SK-N-SH (cell line): Measurements from ENCODE around the gene PDE9A. TPM values are rescaled to one million over a fixed set of nuclear protein-coding genes. Genes with fewer than 3 reads are reported as not detected.

Experiments used
- CTCF ChIA-PET: fragments of 300-600, 350-600 bp; formaldehyde crosslinking; extraction: SDS; loops from one replicate; lab custom pipeline; 2021; lab: Yijun Ruan, JAX
- POLR2A ChIA-PET: fragments of 350-600 bp; sonication (Branson Sonifier 250); formaldehyde crosslinking; extraction: SDS; loops from one replicate; lab custom pipeline; 2020; ENCODE audit warnings: antibody characterized with exemption, inconsistent platforms; lab: Yijun Ruan, JAX
- DNase-seq: peaks from one replicate; pipeline ENCODE4 v3.0.0; 2012
- H2AFZ ChIP-seq: fragments of 200-600 bp; sonication (generic); 2 replicates; pipeline ENCODE4 v1.8.1; 2016; ENCODE audit warnings: antibody characterized with exemption, mild to moderate bottlenecking, low read depth
- H3F3A ChIP-seq: fragments of 200-600 bp; sonication (generic); replicated peaks from 2 replicates; pipeline ENCODE3; 2016; ENCODE audit warnings: antibody characterized with exemption, mild to moderate bottlenecking; ENCODE audit not compliant: insufficient read depth
- H3K27ac ChIP-seq, 2 experiments: fragments of 200-500 bp in 1 of 2; fragments of 200-600 bp in 1 of 2; sonication (Bioruptor generic) in 1 of 2; sonication (generic), shearing (Covaris generic) in 1 of 2; 2 replicates each; pipeline versions ENCODE4 v1.5.1 to v1.6.1; 2014 to 2016; ENCODE audit warnings: low read depth in 2 of 2, inconsistent platforms in 1 of 2, low read length in 1 of 2, mild to moderate bottlenecking in 1 of 2, mixed read lengths in 1 of 2
- H3K27me3 ChIP-seq: fragments of 200-600 bp; sonication (generic), shearing (Covaris generic); 2 replicates; pipeline ENCODE4 v1.6.1; 2016; ENCODE audit warnings: mixed run types; ENCODE audit not compliant: insufficient read depth
- H3K36me3 ChIP-seq, 2 experiments: fragments of 200-500 bp in 1 of 2; fragments of 200-600 bp in 1 of 2; sonication (Bioruptor generic) in 1 of 2; sonication (generic) in 1 of 2; replicated peaks in 1 of 2; 2 replicates each; pipeline versions ENCODE3 to v1.5.1; 2014 to 2016; ENCODE audit warnings: low read length in 1 of 2, mild to moderate bottlenecking in 1 of 2; ENCODE audit not compliant: insufficient read depth in 2 of 2, control insufficient read depth in 1 of 2
- H3K4me1 ChIP-seq, 2 experiments: fragments of 200-500 bp in 1 of 2; fragments of 200-600 bp in 1 of 2; sonication (Bioruptor generic) in 1 of 2; sonication (generic), shearing (Covaris generic) in 1 of 2; 2 replicates each; pipeline versions ENCODE4 v1.5.1 to v1.6.1; 2014 to 2016; ENCODE audit warnings: low read depth in 1 of 2, low read length in 1 of 2, mixed run types in 1 of 2; ENCODE audit not compliant: insufficient read depth in 2 of 2, control insufficient read depth in 1 of 2
- H3K4me2 ChIP-seq: fragments of 200-600 bp; sonication (generic), shearing (Covaris generic); 2 replicates; pipeline ENCODE4 v1.6.1; 2017; ENCODE audit warnings: mixed run types
- H3K4me3 ChIP-seq, 2 experiments: fragments of 200-500 bp in 1 of 2; fragments of 200-600 bp in 1 of 2; sonication (Bioruptor generic) in 1 of 2; sonication (generic), shearing (Covaris generic) in 1 of 2; 2 replicates each; pipeline versions ENCODE4 v1.5.1 to v1.8.1; 2014 to 2016; ENCODE audit warnings: low read depth in 2 of 2, inconsistent platforms in 1 of 2, low read length in 1 of 2, mild to moderate bottlenecking in 1 of 2, mixed read lengths in 1 of 2, moderate library complexity in 1 of 2
- H3K79me2 ChIP-seq: fragments of 200-600 bp; sonication (generic); 2 replicates; pipeline ENCODE4 v1.8.1; 2017; ENCODE audit warnings: mild to moderate bottlenecking; ENCODE audit not compliant: insufficient read depth
- H3K9ac ChIP-seq: fragments of 200-600 bp; sonication (generic); 2 replicates; pipeline ENCODE4 v1.6.1; 2017; ENCODE audit warnings: mixed run types
- H3K9me2 ChIP-seq: fragments of 200-600 bp; sonication (generic); 2 replicates; pipeline ENCODE4 v1.6.1; 2017; ENCODE audit warnings: mixed run types
- H3K9me3 ChIP-seq: fragments of 200-600 bp; sonication (generic); 2 replicates; pipeline ENCODE4 v1.6.1; 2017; ENCODE audit warnings: mixed run types, mild to moderate bottlenecking, moderate library complexity
- H4K20me1 ChIP-seq: fragments of 200-600 bp; sonication (generic); 2 replicates; pipeline ENCODE4 v1.6.1; 2017; ENCODE audit warnings: mild to moderate bottlenecking, mixed run types; ENCODE audit not compliant: insufficient read depth
- ELF1 ChIP-seq: IDR thresholded peaks from 2 replicates; pipeline ENCODE4 v1.4.0; 2012
- EP300 ChIP-seq, 2 experiments: IDR thresholded peaks; 2 replicates each; pipeline versions ENCODE4 v1.4.0 to v1.6.1; 2012; ENCODE audit warnings: borderline replicate concordance in 1 of 2, low read depth in 1 of 2, low read length in 1 of 2
- FOSL2 ChIP-seq: IDR thresholded peaks from 2 replicates; pipeline ENCODE4 v1.4.0; 2012; ENCODE audit warnings: low read depth, mild to moderate bottlenecking, moderate library complexity, borderline replicate concordance
- GABPA ChIP-seq: IDR thresholded peaks from 2 replicates; pipeline ENCODE4 v1.4.0; 2012; ENCODE audit warnings: low read depth, mild to moderate bottlenecking
- JUND ChIP-seq: IDR thresholded peaks from 2 replicates; pipeline ENCODE4 v1.4.0; 2012
- MXI1 ChIP-seq: IDR thresholded peaks from 2 replicates; pipeline ENCODE4 v1.6.1; 2012; ENCODE audit warnings: mild to moderate bottlenecking, low read depth, low read length, improper control_type of control experiment
- NFIC ChIP-seq: IDR thresholded peaks from 2 replicates; pipeline ENCODE4 v1.4.0; 2012; ENCODE audit warnings: borderline replicate concordance
- NRF1 ChIP-seq: IDR thresholded peaks from 2 replicates; pipeline ENCODE4 v1.6.1; 2012; ENCODE audit warnings: low read depth, mild to moderate bottlenecking, low read length
- RFX5 ChIP-seq: IDR thresholded peaks from 2 replicates; pipeline ENCODE4 v1.6.1; 2012; ENCODE audit warnings: mild to moderate bottlenecking, improper control_type of control experiment, low read length
- RXRA ChIP-seq: IDR thresholded peaks from 2 replicates; pipeline ENCODE4 v1.4.0; 2012; ENCODE audit warnings: low read depth, mild to moderate bottlenecking, borderline replicate concordance
- SIN3A ChIP-seq: IDR thresholded peaks from 2 replicates; pipeline ENCODE4 v1.6.1; 2012; ENCODE audit warnings: low read depth, mild to moderate bottlenecking, low read length, moderate library complexity, borderline replicate concordance
- SMC3 ChIP-seq: IDR thresholded peaks from 2 replicates; pipeline ENCODE4 v1.6.1; 2012; ENCODE audit warnings: low read depth, low read length, improper control_type of control experiment
- TAF1 ChIP-seq: IDR thresholded peaks from 2 replicates; pipeline ENCODE4 v1.6.1; 2012; ENCODE audit warnings: low read depth, mild to moderate bottlenecking, low read length, moderate library complexity, borderline replicate concordance
- TCF12 ChIP-seq: IDR thresholded peaks from 2 replicates; pipeline ENCODE4 v1.4.0; 2012
- YY1 ChIP-seq: IDR thresholded peaks from 2 replicates; pipeline ENCODE4 v1.4.0; 2012; ENCODE audit warnings: low read depth, mild to moderate bottlenecking
- WGBS: methylation state at CpG from one replicate; pipeline ENCODE4 v1.1.6; 2017; ENCODE audit warnings: low lambda C conversion rate; 5-methylcytosine and 5-hydroxymethylcytosine counted together
- polyA plus RNA-seq, 3 experiments: library from polyadenylated mRNA; depleted of rRNA; stranded (reverse); fragments of >200 nt; gene quantifications; 2 replicates each; pipeline ENCODE4 v1.2.3, GENCODE V29; 2012
- TF ChIP-seq, protein P1 (sequence below): IDR thresholded peaks from 2 replicates; pipeline ENCODE4 v1.6.1; 2012; ENCODE audit warnings: mild to moderate bottlenecking, low read depth, low read length, moderate library complexity
- TF ChIP-seq, protein P2 (sequence below): fragments of 150-350 bp; IDR thresholded peaks from 2 replicates; pipeline ENCODE4 v1.6.1; 2017; ENCODE audit warnings: antibody characterized with exemption, low read length, low read depth, borderline replicate concordance
- TF ChIP-seq, protein P3 (sequence below): IDR thresholded peaks from 2 replicates; pipeline ENCODE4 v1.4.0; 2012; ENCODE audit warnings: low read depth, borderline replicate concordance
- TF ChIP-seq, protein P4 (sequence below): fragments of 200-600 bp; sonication (generic); IDR thresholded peaks from 2 replicates; pipeline ENCODE4 v1.6.1; 2017; ENCODE audit warnings: antibody characterized with exemption, mild to moderate bottlenecking, moderate library complexity
- TF ChIP-seq, protein P5 (sequence below): fragments of 150-350 bp; IDR thresholded peaks from 2 replicates; pipeline ENCODE4 v1.6.1; 2016; ENCODE audit warnings: mild to moderate bottlenecking, low read depth, low read length

PDE9A gene
- polyA plus RNA-seq, 1 of the 3 experiments (the other 2 are of a cell fraction): 0.28 TPM

DNA sequence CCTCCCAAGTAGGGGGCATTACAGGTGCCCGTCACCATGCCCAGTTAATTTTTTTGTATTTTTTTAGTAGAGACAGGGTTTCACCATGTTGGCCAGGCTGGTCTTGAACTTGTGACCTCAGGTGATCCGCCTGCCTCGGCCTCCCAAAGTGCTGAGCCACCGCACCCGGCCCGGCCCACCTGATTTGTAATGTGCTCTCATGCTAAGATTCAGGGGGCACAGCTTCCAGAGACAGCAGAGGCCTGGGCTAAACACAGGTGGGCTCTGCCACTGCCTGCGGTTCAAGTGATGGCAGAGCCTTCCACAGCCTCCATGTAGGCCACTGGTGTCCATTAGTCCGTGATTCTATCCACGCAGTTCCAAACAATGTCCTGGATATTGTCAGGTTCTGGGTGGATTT, 98.4 kb downstream of the PDE9A start:
- no peak overlapping the region for H3K27ac ChIP-seq
- WGBS: 67% methylated on average over 9 of the region's 9 CpGs
- no peaks in the 10 kb centered on the region for H3K9me3 ChIP-seq
- H3F3A ChIP-seq: no peaks in the 10 kb centered on the region
- H3K27me3 ChIP-seq: no peaks in the 10 kb centered on the region
- ChIA-PET POLR2A (no interaction called here), CTCF (no interaction called here)
- no peaks in the 10 kb centered on the region for H4K20me1 ChIP-seq
- no peaks in the 10 kb centered on the region; a peak in 1 of 4 replicates for H3K4me1 ChIP-seq
- no peak for TF ChIP-seq MXI1
- no peak for TF ChIP-seq RXRA
- TF ChIP-seq NRF1: no peak
- TF ChIP-seq, protein P1, sequence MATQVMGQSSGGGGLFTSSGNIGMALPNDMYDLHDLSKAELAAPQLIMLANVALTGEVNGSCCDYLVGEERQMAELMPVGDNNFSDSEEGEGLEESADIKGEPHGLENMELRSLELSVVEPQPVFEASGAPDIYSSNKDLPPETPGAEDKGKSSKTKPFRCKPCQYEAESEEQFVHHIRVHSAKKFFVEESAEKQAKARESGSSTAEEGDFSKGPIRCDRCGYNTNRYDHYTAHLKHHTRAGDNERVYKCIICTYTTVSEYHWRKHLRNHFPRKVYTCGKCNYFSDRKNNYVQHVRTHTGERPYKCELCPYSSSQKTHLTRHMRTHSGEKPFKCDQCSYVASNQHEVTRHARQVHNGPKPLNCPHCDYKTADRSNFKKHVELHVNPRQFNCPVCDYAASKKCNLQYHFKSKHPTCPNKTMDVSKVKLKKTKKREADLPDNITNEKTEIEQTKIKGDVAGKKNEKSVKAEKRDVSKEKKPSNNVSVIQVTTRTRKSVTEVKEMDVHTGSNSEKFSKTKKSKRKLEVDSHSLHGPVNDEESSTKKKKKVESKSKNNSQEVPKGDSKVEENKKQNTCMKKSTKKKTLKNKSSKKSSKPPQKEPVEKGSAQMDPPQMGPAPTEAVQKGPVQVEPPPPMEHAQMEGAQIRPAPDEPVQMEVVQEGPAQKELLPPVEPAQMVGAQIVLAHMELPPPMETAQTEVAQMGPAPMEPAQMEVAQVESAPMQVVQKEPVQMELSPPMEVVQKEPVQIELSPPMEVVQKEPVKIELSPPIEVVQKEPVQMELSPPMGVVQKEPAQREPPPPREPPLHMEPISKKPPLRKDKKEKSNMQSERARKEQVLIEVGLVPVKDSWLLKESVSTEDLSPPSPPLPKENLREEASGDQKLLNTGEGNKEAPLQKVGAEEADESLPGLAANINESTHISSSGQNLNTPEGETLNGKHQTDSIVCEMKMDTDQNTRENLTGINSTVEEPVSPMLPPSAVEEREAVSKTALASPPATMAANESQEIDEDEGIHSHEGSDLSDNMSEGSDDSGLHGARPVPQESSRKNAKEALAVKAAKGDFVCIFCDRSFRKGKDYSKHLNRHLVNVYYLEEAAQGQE: no peak
- TF ChIP-seq GABPA: no peak
- TF ChIP-seq JUND: no peak
- TF ChIP-seq YY1: no peak
- TF ChIP-seq SIN3A: no peak
- TF ChIP-seq NFIC: no peak
- TF ChIP-seq SMC3: no peak
- TF ChIP-seq FOSL2: no peak
- TF ChIP-seq, protein P2, sequence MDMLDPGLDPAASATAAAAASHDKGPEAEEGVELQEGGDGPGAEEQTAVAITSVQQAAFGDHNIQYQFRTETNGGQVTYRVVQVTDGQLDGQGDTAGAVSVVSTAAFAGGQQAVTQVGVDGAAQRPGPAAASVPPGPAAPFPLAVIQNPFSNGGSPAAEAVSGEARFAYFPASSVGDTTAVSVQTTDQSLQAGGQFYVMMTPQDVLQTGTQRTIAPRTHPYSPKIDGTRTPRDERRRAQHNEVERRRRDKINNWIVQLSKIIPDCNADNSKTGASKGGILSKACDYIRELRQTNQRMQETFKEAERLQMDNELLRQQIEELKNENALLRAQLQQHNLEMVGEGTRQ: no peak
- no peak for TF ChIP-seq TAF1
- TF ChIP-seq RFX5: no peak
- no peaks in the 10 kb centered on the region for H3K36me3 ChIP-seq
- H3K9me2 ChIP-seq: no peaks in the 10 kb centered on the region
- no peak overlapping the region for H2AFZ ChIP-seq
- DNase-seq: no peak
- no peak overlapping the region for H3K9ac ChIP-seq
- H3K79me2 ChIP-seq: no peaks in the 10 kb centered on the region
- H3K4me2 ChIP-seq: no peak overlapping the region
- H3K4me3 ChIP-seq: no peak overlapping the region

DNA sequence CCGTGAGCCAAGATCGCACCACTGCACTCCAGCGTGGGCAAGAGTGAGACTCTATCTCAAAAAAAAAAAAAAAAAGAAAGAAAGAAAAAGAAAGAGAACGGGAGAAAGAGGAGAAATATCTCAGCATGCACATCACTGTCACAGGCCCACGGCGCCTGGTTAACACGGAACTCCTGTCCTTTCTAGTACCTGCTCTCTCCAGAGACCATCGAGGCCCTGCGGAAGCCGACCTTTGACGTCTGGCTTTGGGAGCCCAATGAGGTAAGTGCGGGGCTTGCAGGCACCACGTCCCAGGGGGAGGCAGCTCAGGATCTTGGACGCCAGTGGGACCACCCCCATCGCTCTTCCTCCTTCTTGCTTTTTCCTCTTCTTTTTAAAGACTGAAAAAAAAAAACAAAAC, 100.4 kb downstream of the PDE9A start:
- H3K27ac ChIP-seq: no peak overlapping the region
- no peaks in the 10 kb centered on the region for H3K27me3 ChIP-seq
- 64% methylated on average over 12 of the region's 15 CpGs for WGBS
- no peak for DNase-seq
- no peak overlapping the region for H2AFZ ChIP-seq
- ChIA-PET CTCF (no interaction called here), POLR2A (no interaction called here)
- H3F3A ChIP-seq: no peaks in the 10 kb centered on the region
- no peaks in the 10 kb centered on the region for H3K4me1 ChIP-seq
- no peaks in the 10 kb centered on the region for H3K79me2 ChIP-seq
- no peaks in the 10 kb centered on the region for H3K9me2 ChIP-seq
- no peak overlapping the region for H3K4me3 ChIP-seq
- H4K20me1 ChIP-seq: no peaks in the 10 kb centered on the region
- no peak overlapping the region for H3K4me2 ChIP-seq
- H3K9me3 ChIP-seq: no peaks in the 10 kb centered on the region
- H3K36me3 ChIP-seq: no peaks in the 10 kb centered on the region
- H3K9ac ChIP-seq: no peak overlapping the region
- TF ChIP-seq TAF1 (no peak), EP300 (IDR thresholded peaks at IDR 0.05; ENCODE audit: borderline replicate concordance in 1 of 2, low read depth in 1 of 2, low read length in 1 of 2) (no peak), NRF1 (no peak), ELF1 (no peak), YY1 (no peak), JUND (no peak), MXI1 (no peak), TCF12 (no peak)
- TF ChIP-seq, protein P3, sequence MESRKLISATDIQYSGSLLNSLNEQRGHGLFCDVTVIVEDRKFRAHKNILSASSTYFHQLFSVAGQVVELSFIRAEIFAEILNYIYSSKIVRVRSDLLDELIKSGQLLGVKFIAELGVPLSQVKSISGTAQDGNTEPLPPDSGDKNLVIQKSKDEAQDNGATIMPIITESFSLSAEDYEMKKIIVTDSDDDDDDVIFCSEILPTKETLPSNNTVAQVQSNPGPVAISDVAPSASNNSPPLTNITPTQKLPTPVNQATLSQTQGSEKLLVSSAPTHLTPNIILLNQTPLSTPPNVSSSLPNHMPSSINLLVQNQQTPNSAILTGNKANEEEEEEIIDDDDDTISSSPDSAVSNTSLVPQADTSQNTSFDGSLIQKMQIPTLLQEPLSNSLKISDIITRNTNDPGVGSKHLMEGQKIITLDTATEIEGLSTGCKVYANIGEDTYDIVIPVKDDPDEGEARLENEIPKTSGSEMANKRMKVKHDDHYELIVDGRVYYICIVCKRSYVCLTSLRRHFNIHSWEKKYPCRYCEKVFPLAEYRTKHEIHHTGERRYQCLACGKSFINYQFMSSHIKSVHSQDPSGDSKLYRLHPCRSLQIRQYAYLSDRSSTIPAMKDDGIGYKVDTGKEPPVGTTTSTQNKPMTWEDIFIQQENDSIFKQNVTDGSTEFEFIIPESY: no peak
- TF ChIP-seq, protein P4, sequence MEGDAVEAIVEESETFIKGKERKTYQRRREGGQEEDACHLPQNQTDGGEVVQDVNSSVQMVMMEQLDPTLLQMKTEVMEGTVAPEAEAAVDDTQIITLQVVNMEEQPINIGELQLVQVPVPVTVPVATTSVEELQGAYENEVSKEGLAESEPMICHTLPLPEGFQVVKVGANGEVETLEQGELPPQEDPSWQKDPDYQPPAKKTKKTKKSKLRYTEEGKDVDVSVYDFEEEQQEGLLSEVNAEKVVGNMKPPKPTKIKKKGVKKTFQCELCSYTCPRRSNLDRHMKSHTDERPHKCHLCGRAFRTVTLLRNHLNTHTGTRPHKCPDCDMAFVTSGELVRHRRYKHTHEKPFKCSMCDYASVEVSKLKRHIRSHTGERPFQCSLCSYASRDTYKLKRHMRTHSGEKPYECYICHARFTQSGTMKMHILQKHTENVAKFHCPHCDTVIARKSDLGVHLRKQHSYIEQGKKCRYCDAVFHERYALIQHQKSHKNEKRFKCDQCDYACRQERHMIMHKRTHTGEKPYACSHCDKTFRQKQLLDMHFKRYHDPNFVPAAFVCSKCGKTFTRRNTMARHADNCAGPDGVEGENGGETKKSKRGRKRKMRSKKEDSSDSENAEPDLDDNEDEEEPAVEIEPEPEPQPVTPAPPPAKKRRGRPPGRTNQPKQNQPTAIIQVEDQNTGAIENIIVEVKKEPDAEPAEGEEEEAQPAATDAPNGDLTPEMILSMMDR: no peak
- TF ChIP-seq, protein P5, sequence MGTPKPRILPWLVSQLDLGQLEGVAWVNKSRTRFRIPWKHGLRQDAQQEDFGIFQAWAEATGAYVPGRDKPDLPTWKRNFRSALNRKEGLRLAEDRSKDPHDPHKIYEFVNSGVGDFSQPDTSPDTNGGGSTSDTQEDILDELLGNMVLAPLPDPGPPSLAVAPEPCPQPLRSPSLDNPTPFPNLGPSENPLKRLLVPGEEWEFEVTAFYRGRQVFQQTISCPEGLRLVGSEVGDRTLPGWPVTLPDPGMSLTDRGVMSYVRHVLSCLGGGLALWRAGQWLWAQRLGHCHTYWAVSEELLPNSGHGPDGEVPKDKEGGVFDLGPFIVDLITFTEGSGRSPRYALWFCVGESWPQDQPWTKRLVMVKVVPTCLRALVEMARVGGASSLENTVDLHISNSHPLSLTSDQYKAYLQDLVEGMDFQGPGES: no peak
